ENCODE results near the gene UROS. TPM values are rescaled to one million over a fixed set of nuclear protein-coding genes. Genes with fewer than 3 reads are reported as not detected.

Gene UROS
- total RNA-seq, 1 experiment from 2014 or later: 101 TPM

DNA sequence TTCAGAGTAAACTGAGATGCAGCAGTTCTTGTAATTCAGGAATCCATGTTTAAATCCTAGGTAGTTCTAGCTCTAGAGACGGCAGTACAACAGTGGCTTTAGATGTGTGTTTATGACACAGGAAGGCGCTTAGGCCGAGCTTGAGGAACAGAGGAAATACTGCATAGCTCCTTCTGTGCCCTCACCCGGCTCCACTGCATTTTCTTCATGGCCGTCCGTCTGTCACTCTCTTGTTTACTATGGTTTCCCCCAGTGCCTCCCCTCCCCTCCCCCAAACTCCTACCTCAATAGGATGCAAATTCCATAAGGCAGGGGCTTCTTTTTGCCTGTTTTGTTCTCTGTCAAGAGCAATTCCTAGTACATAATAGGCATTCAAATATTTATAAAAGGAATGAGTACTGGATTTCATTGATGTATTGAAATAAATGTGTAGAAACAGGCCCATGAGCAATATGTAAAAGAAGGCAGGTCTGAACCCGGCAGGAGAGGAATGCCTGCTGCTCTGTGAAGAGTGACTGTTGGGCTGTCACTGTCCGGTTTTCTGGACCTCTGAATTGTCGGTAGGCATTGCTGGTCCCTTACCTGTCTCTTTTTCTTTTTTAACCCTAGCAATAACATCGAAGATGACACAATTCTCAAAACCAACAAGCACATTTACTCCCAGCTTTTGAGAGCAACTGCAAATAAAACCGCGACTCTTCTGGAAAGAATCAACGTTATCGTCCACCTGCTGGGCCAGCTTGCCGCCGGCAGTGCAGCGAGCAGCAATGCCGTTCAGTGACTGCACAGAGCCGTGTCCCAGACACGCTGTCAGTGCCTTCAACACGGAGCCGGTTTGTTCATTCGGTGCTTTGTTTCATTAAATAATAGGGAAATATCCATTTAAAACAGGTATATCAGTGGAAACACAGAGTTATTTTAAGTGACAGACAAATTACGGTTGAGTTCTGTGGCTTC, 60.1 kb downstream of the UROS start:
- DNase-seq (ENCODE audit: low spot score): no peak

DNA sequence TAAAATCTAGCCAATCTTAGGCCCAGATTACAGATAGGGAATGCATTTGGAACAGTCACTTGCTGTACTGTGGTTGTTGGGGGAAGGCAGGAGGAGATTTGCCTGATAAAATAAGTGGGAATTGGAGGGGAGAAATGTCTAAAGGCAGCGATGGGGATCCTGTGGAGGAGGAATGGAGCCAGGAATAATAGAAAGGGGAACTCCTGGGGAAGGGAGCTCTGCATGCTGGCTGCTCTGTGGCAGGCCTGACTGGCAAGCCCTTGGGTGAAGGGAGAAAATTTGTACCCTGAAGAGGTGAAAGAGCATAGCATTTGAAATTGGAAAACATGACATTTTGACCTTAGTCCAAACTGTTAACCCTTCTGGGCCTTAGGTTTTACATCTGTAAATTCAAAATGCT, 61.1 kb downstream of the UROS start:
- no peak for DNase-seq (ENCODE audit: low spot score)

DNA sequence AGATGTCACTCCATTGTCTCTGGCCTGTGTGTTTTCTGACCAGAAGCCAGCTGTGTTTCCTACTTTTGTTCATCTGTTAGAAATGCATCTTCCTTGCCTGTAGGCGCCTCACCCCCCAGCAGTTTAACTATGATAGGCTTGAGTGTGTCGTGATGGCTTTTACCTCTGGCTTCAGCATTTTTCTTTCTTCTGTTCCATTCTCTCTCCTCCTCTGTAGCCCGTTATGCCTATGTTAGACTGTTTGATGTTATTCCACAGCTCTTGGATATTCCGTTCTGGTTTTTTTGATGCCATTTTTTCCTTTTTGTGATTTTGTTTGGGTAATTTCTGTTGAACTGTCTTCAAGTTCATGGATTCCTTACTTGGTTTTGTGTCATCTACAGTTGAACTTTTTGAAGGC, 65.3 kb downstream of the UROS start:
- no peak for DNase-seq (ENCODE audit: low spot score)

DNA sequence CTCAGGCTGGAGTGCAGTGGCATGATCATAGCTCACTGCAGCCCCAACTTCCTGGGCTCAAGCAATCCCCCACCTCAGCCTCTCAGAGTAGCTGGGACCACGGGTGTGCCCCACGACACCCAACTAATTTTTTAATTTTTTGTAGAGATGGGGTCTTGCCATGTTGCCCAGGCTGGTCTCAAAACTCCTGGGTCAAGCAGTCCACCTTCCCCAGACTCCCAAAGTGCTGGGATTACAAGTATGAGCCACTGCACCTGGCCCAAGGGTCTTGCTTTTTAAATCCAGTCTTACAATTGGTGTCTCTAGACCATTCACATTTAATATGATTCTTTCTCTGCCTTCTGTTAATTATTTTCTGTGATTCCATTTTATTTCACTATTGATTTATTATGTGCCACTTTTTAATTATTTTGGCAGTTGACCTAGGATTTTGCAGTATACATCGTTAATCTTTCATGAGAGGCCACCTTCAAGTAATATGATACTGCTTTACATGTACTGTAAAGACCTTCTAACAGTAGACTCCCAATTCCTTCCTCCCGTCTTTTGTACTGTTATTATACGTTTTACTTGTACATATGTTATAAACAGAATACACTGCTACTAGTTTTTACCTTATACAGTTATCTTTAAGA, 66.1 kb downstream of the UROS start:
- DNase-seq (ENCODE audit: low spot score): no peak

DNA sequence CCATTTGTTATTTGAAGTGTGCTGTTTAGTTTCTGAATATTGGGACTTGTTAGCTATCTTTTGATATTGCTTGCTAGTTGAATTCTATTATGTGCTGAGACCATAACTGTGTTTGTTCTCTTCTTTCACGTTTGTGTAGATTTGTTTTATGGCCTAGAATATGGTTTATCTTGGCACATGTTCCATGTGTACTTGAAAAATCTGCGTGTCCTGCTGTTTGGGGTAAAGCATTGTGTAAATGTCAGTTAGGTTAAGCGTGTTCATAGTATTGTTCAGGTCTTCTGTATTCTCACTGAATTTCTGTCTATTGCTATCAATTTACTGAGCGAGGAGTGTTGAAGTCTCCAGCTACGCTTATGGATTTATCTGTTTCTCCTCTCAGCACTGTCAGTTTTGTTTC, 66.9 kb downstream of the UROS start:
- DNase-seq (ENCODE audit: low spot score): no peak

DNA sequence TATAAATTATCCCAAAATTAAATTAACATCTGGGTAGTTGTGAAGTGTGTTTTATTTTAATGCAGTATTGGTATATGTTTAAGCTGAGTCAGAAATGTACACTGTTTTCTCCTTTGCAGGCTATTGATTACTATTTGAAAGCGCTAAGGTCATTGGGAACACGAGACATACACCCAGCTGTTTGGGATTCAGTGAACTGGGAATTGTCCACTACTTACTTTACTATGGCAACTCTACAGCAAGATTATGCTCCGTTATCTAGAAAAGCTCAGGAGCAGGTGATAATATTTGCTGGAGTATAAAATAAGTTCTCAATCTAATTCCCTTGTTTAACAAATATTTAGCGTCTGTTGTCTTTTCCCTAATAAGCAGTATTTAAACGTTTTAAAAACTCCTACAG, 75.6 kb downstream of the UROS start:
- no peak for DNase-seq (ENCODE audit: low spot score)

DNA sequence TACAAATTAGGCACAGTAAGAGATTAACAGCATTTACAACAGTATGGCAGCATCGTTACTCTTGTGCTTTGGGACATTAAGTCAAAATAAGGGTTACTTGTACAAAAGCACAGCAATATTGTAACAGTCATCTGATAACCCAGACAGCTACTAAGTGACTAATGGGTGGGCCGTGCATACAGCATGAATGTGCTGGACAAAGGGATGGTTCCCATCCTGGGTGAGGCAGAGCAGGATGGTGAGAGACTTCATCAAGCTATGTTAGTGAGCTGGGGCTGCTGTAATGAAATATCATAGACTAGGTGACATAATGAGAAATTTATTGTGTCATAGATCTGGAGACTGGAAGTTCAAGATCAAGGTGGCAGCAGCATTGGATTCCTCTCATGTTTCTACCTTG, 78.1 kb downstream of the UROS start:
- no peak for DNase-seq (ENCODE audit: low spot score)

DNA sequence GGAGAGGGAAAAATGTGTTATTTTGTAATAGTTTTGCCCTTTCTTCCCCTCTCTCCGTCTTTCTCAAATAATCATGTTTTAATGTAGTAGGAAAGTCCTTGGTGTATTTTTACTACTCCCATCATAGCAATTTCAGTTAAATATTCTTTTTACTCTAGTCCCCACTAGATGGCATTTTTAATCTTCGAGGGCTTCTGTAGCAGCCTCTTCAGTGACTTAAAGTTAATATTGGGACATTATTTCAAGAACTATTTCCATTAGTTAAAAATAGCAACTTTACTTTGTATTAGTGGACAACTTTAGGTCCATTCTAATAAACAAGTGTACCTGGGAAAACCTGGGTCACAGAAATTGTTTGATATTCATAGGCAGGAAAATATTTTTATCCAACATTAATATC, 80.6 kb downstream of the UROS start:
- DNase-seq (ENCODE audit: low spot score): no peak

DNA sequence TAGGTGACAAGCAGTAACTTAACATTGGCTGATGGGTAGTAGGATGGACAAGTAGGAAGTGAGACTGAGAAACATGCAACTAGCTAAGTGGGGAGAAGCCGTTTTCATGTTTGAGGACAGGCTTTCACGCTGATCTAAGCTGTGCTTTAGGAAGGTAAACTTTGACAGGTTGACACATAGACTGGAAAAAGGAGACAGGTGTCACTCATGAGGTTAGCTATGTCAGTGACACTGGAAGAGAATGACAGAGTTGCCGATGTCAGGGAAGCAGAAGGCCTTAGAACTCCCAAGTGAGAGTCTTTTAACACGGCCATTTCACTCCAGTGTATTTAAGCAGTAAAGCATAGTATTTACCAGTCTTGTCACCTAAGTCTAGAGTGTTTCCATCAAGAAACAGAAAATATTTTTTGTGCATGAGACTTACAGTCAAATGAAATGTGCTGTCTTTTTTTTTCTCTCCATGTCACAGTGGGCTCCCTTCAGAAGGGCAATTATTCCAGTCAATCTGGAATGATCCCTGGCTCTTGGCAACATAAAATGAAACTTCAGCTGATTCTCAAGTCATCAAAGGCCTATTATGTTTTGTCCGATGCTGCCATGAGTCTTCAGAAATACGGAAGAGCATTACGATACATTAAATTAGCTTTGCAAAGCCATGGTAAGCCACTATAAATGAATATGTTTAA, 82.9 kb downstream of the UROS start:
- DNase-seq (ENCODE audit: low spot score): no peak

Other genes with a start within 250 kb of the UROS start
- gene TEX36, start 140.1 kb downstream of the UROS start, total RNA-seq (2014; rRNA removed; shearing (Covaris generic)): not detected in 2 replicates
- gene EDRF1, start 103.5 kb downstream of the UROS start, total RNA-seq (2014; rRNA removed; shearing (Covaris generic)): 16.5 and 17.5 TPM in 2 replicates
- gene MMP21, start 47.4 kb downstream of the UROS start, total RNA-seq (2014; rRNA removed; shearing (Covaris generic)): not detected in 2 replicates
- gene BCCIP, start 288 bp upstream of the UROS start, total RNA-seq (2014; rRNA removed; shearing (Covaris generic)): 61.7 and 67.1 TPM in 2 replicates
- 39.5 and 40.1 TPM in 2 replicates for gene DHX32, start 58.0 kb upstream of the UROS start, total RNA-seq (2014; rRNA removed; shearing (Covaris generic))
- 4.9 and 8.2 TPM in 2 replicates for gene FANK1, start 73.3 kb upstream of the UROS start, total RNA-seq (2014; rRNA removed; shearing (Covaris generic))